ENCODE results near the gene GET4. TPM values are rescaled to one million over a fixed set of nuclear protein-coding genes. Genes with fewer than 3 reads are reported as not detected.
A peak's percentile ranks its signal among the peaks of the same experiment; 100 is the strongest.

Gene GET4
- total RNA-seq, 3 donors from 2014 or later (not counting 1 experiment from before 2014, with no cell fraction given), result 69.3 to 81.6 (median 73.2) TPM

- no peak overlapping the region for H3K4me3 ChIP-seq (ENCODE audit: low read length)
- H3K9me3 Mint-ChIP-seq, result no peaks in the 10 kb centered on the region
- H3K27ac Mint-ChIP-seq, result no peak overlapping the region
- intact Hi-C loops (cut with micrococcal nuclease), result no loop called here
- peaks cover 22 to 46% of the 10 kb centered on the region in 2 donors for H3K4me1 Mint-ChIP-seq
- H3K36me3 ChIP-seq (ENCODE audit: control insufficient read depth, insufficient read depth, low read length), result no peaks in the 10 kb centered on the region
- no peaks in the 10 kb centered on the region for H3K27me3 Mint-ChIP-seq (ENCODE audit: low read depth in 2 of 2)
- H3K9me3 ChIP-seq (ENCODE audit: control insufficient read depth, insufficient read depth, low read length), result no peaks in the 10 kb centered on the region
- no peak for TF ChIP-seq CTCF (IDR thresholded peaks at IDR 0.05)
- H3K27ac ChIP-seq (ENCODE audit: low read length), result no peak overlapping the region
- no peaks in the 10 kb centered on the region for H3K36me3 Mint-ChIP-seq
- DNase-seq (no peak), ATAC-seq (no peak)
- H3K4me1 ChIP-seq (ENCODE audit: control insufficient read depth, insufficient read depth, low read length), result peaks cover 55% of the 10 kb centered on the region
- H3K4me3 Mint-ChIP-seq, result no peak overlapping the region
- 85% methylated on average over 41 of the region's 41 CpGs for WGBS (ENCODE audit: insufficient coverage)
- H3K27me3 ChIP-seq (ENCODE audit: control insufficient read depth, insufficient read depth, low read length), result no peaks in the 10 kb centered on the region
Measured at GRCh38 chr7:911791-912480, 35.6 kb downstream of the GET4 start.

GRCh38 chr7:913736-914520 is 37.6 kb downstream of the GET4 start:
- Histone ChIP-seq H3K9me3 (ENCODE audit: control insufficient read depth, insufficient read depth, low read length) (no peaks in the 10 kb centered on the region), H3K27me3 (ENCODE audit: control insufficient read depth, insufficient read depth, low read length) (no peaks in the 10 kb centered on the region), H3K27ac (ENCODE audit: low read length) (no peak overlapping the region), H3K36me3 (ENCODE audit: control insufficient read depth, insufficient read depth, low read length) (peaks cover 3% of the 10 kb centered on the region), H3K4me3 (ENCODE audit: low read length) (no peak overlapping the region), H3K4me1 (ENCODE audit: control insufficient read depth, insufficient read depth, low read length) (peaks cover 47% of the 10 kb centered on the region)
- ATAC-seq, result no peak
- H3K27ac Mint-ChIP-seq, result peak overlapping the region in 1 of 2 donors; percentile 31
- no peaks in the 10 kb centered on the region for H3K27me3 Mint-ChIP-seq (ENCODE audit: low read depth in 2 of 2)
- intact Hi-C loops (cut with micrococcal nuclease), result no loop called here
- H3K4me1 Mint-ChIP-seq, result peaks cover 27 to 43% of the 10 kb centered on the region in 2 donors
- WGBS (ENCODE audit: insufficient coverage), result 82% methylated on average over 31 of the region's 31 CpGs
- no peaks in the 10 kb centered on the region for H3K36me3 Mint-ChIP-seq
- no peak for TF ChIP-seq CTCF (IDR thresholded peaks at IDR 0.05)
- H3K4me3 Mint-ChIP-seq, result no peak overlapping the region
- no peak for DNase-seq
- no peaks in the 10 kb centered on the region for H3K9me3 Mint-ChIP-seq

- no peaks in the 10 kb centered on the region for H3K36me3 Mint-ChIP-seq
- DNase-seq, result no peak
- H3K27ac Mint-ChIP-seq, result no peak overlapping the region
- H3K4me3 Mint-ChIP-seq, result no peak overlapping the region
- H3K27ac ChIP-seq (ENCODE audit: low read length), result no peak overlapping the region
- intact Hi-C loops (cut with micrococcal nuclease), result no loop called here
- ATAC-seq, result no peak
- WGBS (ENCODE audit: insufficient coverage), result 93% methylated on average over 16 of the region's 16 CpGs
- H3K4me3 ChIP-seq (ENCODE audit: low read length), result no peak overlapping the region
- no peaks in the 10 kb centered on the region for H3K27me3 ChIP-seq (ENCODE audit: control insufficient read depth, insufficient read depth, low read length)
- no peak for TF ChIP-seq CTCF (IDR thresholded peaks at IDR 0.05)
- H3K9me3 ChIP-seq (ENCODE audit: control insufficient read depth, insufficient read depth, low read length), result no peaks in the 10 kb centered on the region
- H3K9me3 Mint-ChIP-seq, result no peaks in the 10 kb centered on the region
- H3K4me1 ChIP-seq (ENCODE audit: control insufficient read depth, insufficient read depth, low read length), result peaks cover 42% of the 10 kb centered on the region
- no peaks in the 10 kb centered on the region for H3K27me3 Mint-ChIP-seq (ENCODE audit: low read depth in 2 of 2)
- peaks cover 33 to 45% of the 10 kb centered on the region in 2 donors for H3K4me1 Mint-ChIP-seq
- H3K36me3 ChIP-seq (ENCODE audit: control insufficient read depth, insufficient read depth, low read length), result peaks cover 3% of the 10 kb centered on the region
Measured at GRCh38 chr7:914521-915194, 38.3 kb downstream of the GET4 start.

Data from natural killer cell (primary cell).